CD4-positive, alpha-beta memory T cell (primary cell): ENCODE measurements around the gene SLC16A8. TPM values are rescaled to one million over a fixed set of nuclear protein-coding genes. Genes with fewer than 3 reads are reported as not detected.
A peak's percentile ranks its signal among the peaks of the same experiment; 100 is the strongest.

Source experiments
- CTCF ChIA-PET: fragments of 350-600 bp; sonication (Branson Sonifier 250); formaldehyde crosslinking; loops from one replicate; lab custom pipeline; 2021; ENCODE audit warnings: inconsistent platforms; ENCODE audit not compliant: partially characterized antibody; lab: Charles Lee
- POLR2A ChIA-PET: fragments of 350-600 bp; sonication (Branson Sonifier 250); formaldehyde crosslinking; loops from one replicate; lab custom pipeline; 2021; ENCODE audit not compliant: partially characterized antibody; lab: Charles Lee
- DNase-seq, 5 donors: peaks; one replicate each; pipeline versions ENCODE4 v3.0.0 to v3.0.0-alpha.2; 2020 to 2022; ENCODE audit warnings: mixed read lengths in 1 of 5
- H3K27ac ChIP-seq: one replicate; pipeline ENCODE4 v1.7.0; 2013; ENCODE audit warnings: low read depth, low read length
- H3K27me3 ChIP-seq: 2 replicates; pipeline ENCODE4 v1.7.0; 2013; ENCODE audit warnings: mild to moderate bottlenecking, low read length, moderate library complexity; ENCODE audit not compliant: insufficient read depth
- H3K36me3 ChIP-seq: 2 replicates; pipeline ENCODE4 v1.7.0; 2013; ENCODE audit warnings: mild to moderate bottlenecking, low read length, moderate library complexity; ENCODE audit not compliant: insufficient read depth
- H3K4me1 ChIP-seq: 2 replicates; pipeline ENCODE4 v1.7.0; 2013; ENCODE audit warnings: mild to moderate bottlenecking, low read length, moderate library complexity; ENCODE audit not compliant: insufficient read depth
- H3K4me3 ChIP-seq, 2 donors: one replicate each; pipeline ENCODE4 v1.7.0; 2013; ENCODE audit warnings: low read length in 2 of 2, mild to moderate bottlenecking in 1 of 2
- H3K9me3 ChIP-seq, 2 donors: one replicate each; pipeline ENCODE4 v1.7.0; 2013; ENCODE audit warnings: low read length in 2 of 2, control low read depth in 1 of 2; ENCODE audit not compliant: control insufficient read depth in 1 of 2
- H3K27ac Mint-ChIP-seq, 7 donors: one replicate each; pipeline ENCODE4 v1.8.0; 2020 to 2021; ENCODE audit warnings: mixed read lengths in 7 of 7, mild to moderate bottlenecking in 6 of 7, inconsistent platforms in 3 of 7, moderate library complexity in 3 of 7
- H3K27me3 Mint-ChIP-seq, 2 donors: one replicate each; pipeline ENCODE4 v1.8.0; 2020 to 2021; ENCODE audit warnings: mixed read lengths in 2 of 2
- H3K36me3 Mint-ChIP-seq, 2 donors: one replicate each; pipeline ENCODE4 v1.8.0; 2020 to 2021; ENCODE audit warnings: mixed read lengths in 2 of 2, inconsistent platforms in 1 of 2, mild to moderate bottlenecking in 1 of 2
- H3K4me1 Mint-ChIP-seq, 4 donors: one replicate each; pipeline ENCODE4 v1.8.0; 2020 to 2021; ENCODE audit warnings: mixed read lengths in 4 of 4, mild to moderate bottlenecking in 1 of 4
- H3K4me3 Mint-ChIP-seq, 8 donors: one replicate each; pipeline ENCODE4 v1.8.0; 2020 to 2021; ENCODE audit warnings: mixed read lengths in 8 of 8, mild to moderate bottlenecking in 7 of 8, moderate library complexity in 6 of 8, inconsistent platforms in 3 of 8
- H3K9me3 Mint-ChIP-seq, 8 donors: one replicate each; pipeline ENCODE4 v1.8.0; 2020 to 2021; ENCODE audit warnings: mixed read lengths in 8 of 8, mild to moderate bottlenecking in 5 of 8, inconsistent platforms in 3 of 8, moderate library complexity in 1 of 8
- intact Hi-C: fragments of 100-400 bp; cut with micrococcal nuclease; formaldehyde crosslinking; loops from one replicate; pipeline ENCODE4 v1.15.1; 2023
- polyA plus RNA-seq, 2 donors: library from polyadenylated mRNA; unstranded; fragments of 300-500 nt; fragmentation: Illumina TruSeq; gene quantifications; one replicate each; pipeline ENCODE4 v1.2.3, GENCODE V29; 2021
- total RNA-seq, 2 experiments: library from RNA; stranded (reverse); gene quantifications; one replicate each; pipeline ENCODE4 v1.2.3, GENCODE V29; 2021

The SLC16A8 gene
- total and polyA plus RNA-seq, 4 experiments from 2014 or later = not detected

- POLR2A ChIA-PET = no interaction called here
These were observed 21.2 kb downstream of the SLC16A8 start for GRCh38 chr22:38062791-38063190.

GRCh38 chr22:38056969-38057891 is 26.8 kb downstream of the SLC16A8 start, which contains the start of gene PICK1:
TSS of gene PICK1 (plus strand) at chr22:38057404. CDS start at chr22:38057810, 406 bp downstream.
- intact Hi-C loops = loop anchor here (1.0 to 10.0 kb wide), 2 partner anchors 173 to 648 kb away; partner anchors contain the start of genes GTPBP1 and JOSD1
- DNase-seq = peak; percentile 83 to 86 (median 85)
- H3K9me3 Mint-ChIP-seq = no peaks in the 10 kb centered on the region
- H3K9me3 ChIP-seq = no peaks in the 10 kb centered on the region
- peaks cover 13 to 28% (median 21%) of the 10 kb centered on the region in 4 donors for H3K4me1 Mint-ChIP-seq
- peaks cover 8 to 28% of the 10 kb centered on the region in 2 donors for H3K36me3 Mint-ChIP-seq
- H3K27ac ChIP-seq = peak within 1 kb of the TSS; percentile 69
- no peaks in the 10 kb centered on the region for H3K27me3 Mint-ChIP-seq
- H3K27me3 ChIP-seq = no peaks in the 10 kb centered on the region
- H3K4me3 Mint-ChIP-seq = peak within 1 kb of the TSS; percentile 94 to 98 (median 98)
- ChIA-PET CTCF (interaction anchor here (1.0 to 1.3 kb wide), 2 partner anchors 43 to 173 kb away, joined by 3 to 5 read pairs; no protein-coding TSS in a partner anchor), POLR2A (interaction anchor here (0.5 to 2.2 kb wide), 4 partner anchors 9 to 514 kb away, joined by 3 to 4 read pairs (median 4); no protein-coding TSS in a partner anchor)
- peaks cover 16% of the 10 kb centered on the region for H3K4me1 ChIP-seq
- peaks cover 3% of the 10 kb centered on the region for H3K36me3 ChIP-seq
- H3K4me3 ChIP-seq = peak within 1 kb of the TSS; percentile 95 to 97
- peak within 1 kb of the TSS; percentile 96 to 100 (median 99) for H3K27ac Mint-ChIP-seq

More at GRCh38 chr22:38062791-38063190, 21.2 kb downstream of the SLC16A8 start:
- CTCF ChIA-PET = no interaction called here
- H3K4me3 Mint-ChIP-seq = no peak overlapping the region
- peaks cover 5 to 12% (median 11%) of the 10 kb centered on the region in 4 donors for H3K4me1 Mint-ChIP-seq
- Histone ChIP-seq H3K4me1 (peaks cover 2% of the 10 kb centered on the region), H3K27me3 (no peaks in the 10 kb centered on the region), H3K27ac (no peak overlapping the region), H3K9me3 (no peaks in the 10 kb centered on the region), H3K36me3 (peaks cover 19% of the 10 kb centered on the region), H3K4me3 (no peak overlapping the region)
- no peak overlapping the region for H3K27ac Mint-ChIP-seq
- no peaks in the 10 kb centered on the region for H3K27me3 Mint-ChIP-seq
- no peak for DNase-seq
- H3K36me3 Mint-ChIP-seq = peaks cover 36 to 60% of the 10 kb centered on the region in 2 donors
- no peaks in the 10 kb centered on the region for H3K9me3 Mint-ChIP-seq
- intact Hi-C loops = no loop called here

- Mint-ChIP-seq H3K9me3 (no peaks in the 10 kb centered on the region), H3K4me3 (no peak overlapping the region), H3K4me1 (peaks cover 3 to 18% (median 11%) of the 10 kb centered on the region in 4 donors), H3K27me3 (peaks cover 0 to 3% of the 10 kb centered on the region in 2 donors), H3K27ac (peak overlapping the region in 4 of 7 donors; percentile 18 to 82 (median 64)), H3K36me3 (peaks cover 0 to 5% of the 10 kb centered on the region in 2 donors)
- Histone ChIP-seq H3K4me1 (peaks cover 10% of the 10 kb centered on the region), H3K4me3 (no peak overlapping the region), H3K36me3 (no peaks in the 10 kb centered on the region), H3K27me3 (no peaks in the 10 kb centered on the region), H3K9me3 (no peaks in the 10 kb centered on the region), H3K27ac (no peak overlapping the region)
- POLR2A ChIA-PET = interaction anchor here (1.0 to 1.2 kb wide), 2 partner anchors 178 to 519 kb away, joined by 5 read pairs; partner anchors contain the start of gene DMC1
- CTCF ChIA-PET = interaction anchor here (0.6 to 3.7 kb wide), 36 partner anchors 8 to 1264 kb away, joined by 3 to 27 read pairs (median 4); partner anchors contain the start of genes DMC1 and TOMM22
- intact Hi-C loops = loop anchor here (1.0 to 10.0 kb wide), 3 partner anchors 178 to 653 kb away; partner anchors contain the start of genes CBY1, FAM227A, GTPBP1 and JOSD1
- DNase-seq = peak; percentile 68 to 73 (median 71)
These were observed 31.8 kb downstream of the SLC16A8 start for GRCh38 chr22:38051900-38052862.

- Histone ChIP-seq H3K4me1 (peaks cover 2% of the 10 kb centered on the region), H3K27me3 (no peaks in the 10 kb centered on the region), H3K4me3 (no peak overlapping the region), H3K36me3 (no peaks in the 10 kb centered on the region), H3K9me3 (no peaks in the 10 kb centered on the region), H3K27ac (no peak overlapping the region)
- CTCF ChIA-PET = interaction anchor here (1.0 to 1.7 kb wide), 8 partner anchors 11 to 524 kb away, joined by 3 to 27 read pairs (median 4); no protein-coding TSS in a partner anchor
- no peaks in the 10 kb centered on the region for H3K36me3 Mint-ChIP-seq
- H3K27ac Mint-ChIP-seq = no peak overlapping the region
- no peaks in the 10 kb centered on the region for H3K9me3 Mint-ChIP-seq
- intact Hi-C loops = loop anchor here (10.0 kb wide), 1 partner anchor 654 kb away; the partner anchor contains the start of genes GTPBP1 and JOSD1
- peaks cover 0 to 9% (median 5%) of the 10 kb centered on the region in 4 donors for H3K4me1 Mint-ChIP-seq
- no peak overlapping the region for H3K4me3 Mint-ChIP-seq
- peaks cover 0 to 3% of the 10 kb centered on the region in 2 donors for H3K27me3 Mint-ChIP-seq
- no peak for DNase-seq
- POLR2A ChIA-PET = no interaction called here
These were observed 32.7 kb downstream of the SLC16A8 start for GRCh38 chr22:38051261-38051660.

- no peak overlapping the region for H3K4me3 ChIP-seq
- CTCF ChIA-PET = no interaction called here
- H3K4me1 Mint-ChIP-seq = peaks cover 0 to 7% (median 5%) of the 10 kb centered on the region in 4 donors
- H3K27ac ChIP-seq = no peak overlapping the region
- H3K36me3 ChIP-seq = no peaks in the 10 kb centered on the region
- no peaks in the 10 kb centered on the region for H3K36me3 Mint-ChIP-seq
- H3K4me3 Mint-ChIP-seq = no peak overlapping the region
- H3K9me3 ChIP-seq = no peaks in the 10 kb centered on the region
- DNase-seq = no peak
- intact Hi-C loops = loop anchor here (10.0 kb wide), 1 partner anchor 654 kb away; the partner anchor contains the start of genes GTPBP1 and JOSD1
- H3K27me3 Mint-ChIP-seq = peaks cover 0 to 3% of the 10 kb centered on the region in 2 donors
- H3K27me3 ChIP-seq = no peaks in the 10 kb centered on the region
- POLR2A ChIA-PET = no interaction called here
- H3K27ac Mint-ChIP-seq = no peak overlapping the region
- H3K4me1 ChIP-seq = no peaks in the 10 kb centered on the region
- H3K9me3 Mint-ChIP-seq = no peaks in the 10 kb centered on the region
These were observed 33.3 kb downstream of the SLC16A8 start for GRCh38 chr22:38050720-38051119.

GRCh38 chr22:38049812-38050619 is 34.0 kb downstream of the SLC16A8 start:
- Histone ChIP-seq H3K4me1 (no peaks in the 10 kb centered on the region), H3K27me3 (no peaks in the 10 kb centered on the region), H3K27ac (no peak overlapping the region), H3K4me3 (no peak overlapping the region), H3K36me3 (no peaks in the 10 kb centered on the region), H3K9me3 (no peaks in the 10 kb centered on the region)
- intact Hi-C loops = loop anchor here (10.0 kb wide), 1 partner anchor 655 kb away; the partner anchor contains the start of genes GTPBP1 and JOSD1
- no peak overlapping the region for H3K4me3 Mint-ChIP-seq
- POLR2A ChIA-PET = no interaction called here
- no peak for DNase-seq
- H3K4me1 Mint-ChIP-seq = peaks cover 0 to 7% (median 5%) of the 10 kb centered on the region in 4 donors
- H3K36me3 Mint-ChIP-seq = no peaks in the 10 kb centered on the region
- no peaks in the 10 kb centered on the region for H3K9me3 Mint-ChIP-seq
- no peak overlapping the region for H3K27ac Mint-ChIP-seq
- H3K27me3 Mint-ChIP-seq = peaks cover 0 to 5% of the 10 kb centered on the region in 2 donors
- CTCF ChIA-PET = interaction anchor here (0.7 to 1.4 kb wide), 3 partner anchors 9 to 522 kb away, joined by 3 read pairs; no protein-coding TSS in a partner anchor
